Body of pancreas (tissue), 4 donors: ENCODE measurements around the gene PTPRQ. TPM values are rescaled to one million over a fixed set of nuclear protein-coding genes. Genes with fewer than 3 reads are reported as not detected.

Source experiments
- ATAC-seq: fragments of 150-250 bp; one replicate; pipeline ENCODE4 v1.9.1; 2016
- DNase-seq, 4 donors: peaks; one replicate each; pipeline ENCODE4 v3.0.0-alpha.2; 2019
- H3K27ac ChIP-seq, 4 donors: fragments of 200-600 bp; sonication (generic); 1 replicate in 3 of 4; 2 replicates in 1 of 4; pipeline versions ENCODE4 v1.5.1 to v1.6.1; 2016 to 2019; ENCODE audit warnings: mild to moderate bottlenecking in 1 of 4, mixed read lengths in 1 of 4, moderate library complexity in 1 of 4
- H3K27me3 ChIP-seq, 2 donors: fragments of 200-600 bp; sonication (generic); one replicate each; pipeline ENCODE4 v1.6.0; 2016; ENCODE audit warnings: mild to moderate bottlenecking in 1 of 2
- H3K36me3 ChIP-seq, 2 donors: fragments of 200-600 bp; sonication (generic); replicated peaks in 1 of 2; 2 replicates each; pipeline ENCODE4 v1.5.1; 2016; ENCODE audit warnings: low read depth in 2 of 2; ENCODE audit not compliant: insufficient read depth in 1 of 2
- H3K4me1 ChIP-seq: fragments of 200-600 bp; sonication (generic); one replicate; pipeline ENCODE4 v1.6.0; 2016
- H3K4me3 ChIP-seq, 2 donors: fragments of 200-600 bp; sonication (generic); 1 replicate in 1 of 2; 2 replicates in 1 of 2; pipeline ENCODE4 v1.5.1; 2016 to 2019
- H3K9me3 ChIP-seq, 3 donors: fragments of 200-600 bp; sonication (generic); 1 replicate in 2 of 3; 2 replicates in 1 of 3; pipeline ENCODE4 v1.5.1; 2016
- CTCF ChIP-seq, 7 experiments: fragments of 450-650 bp in 4 of 7; fragments of 200-600 bp in 3 of 7; sonication (generic) in 3 of 7; IDR thresholded peaks; one replicate each; pipeline ENCODE4 v1.5.1; 2016 to 2019; ENCODE audit warnings: antibody characterized with exemption in 7 of 7
- POLR2A ChIP-seq, 3 donors: fragments of 450-650 bp; IDR thresholded peaks; one replicate each; pipeline ENCODE4 v1.6.1; 2016; ENCODE audit warnings: antibody characterized with exemption in 3 of 3, mild to moderate bottlenecking in 2 of 3
- WGBS, 2 donors: methylation state at CpG; one replicate each; pipeline ENCODE4 v1.1.5; 2017; 5-methylcytosine and 5-hydroxymethylcytosine counted together
- intact Hi-C: fragments of 100-400 bp; cut with DNase I; formaldehyde crosslinking; loops from one replicate; pipeline ENCODE4 v1.15.1; 2023
- total RNA-seq, 2 donors: library from RNA; depleted of rRNA; stranded (reverse); fragments of >200 nt; gene quantifications; one replicate each; pipeline ENCODE4 v1.1.0, GENCODE V29; 2016

PTPRQ gene
- total RNA-seq = under 1 TPM; 0.52 to 0.66 TPM

GRCh38 chr12:80443974-80444666 lies at the start of gene PTPRQ:
Gene PTPRQ, plus strand, starts transcription at chr12:80444235. Its CDS starts 111 bp downstream, at chr12:80444346.
- Histone ChIP-seq H3K4me3 (no peak within 1 kb of the TSS), H3K9me3 (no peaks in the 10 kb centered on the region), H3K27me3 (no peaks in the 10 kb centered on the region), H3K27ac (peak within 1 kb of the TSS in 1 of 4 donors; percentile 62), H3K4me1 (peaks cover 8% of the 10 kb centered on the region), H3K36me3 (no peaks in the 10 kb centered on the region)
- WGBS, 2 donors = 46% methylated on average over 4 of the region's 4 CpGs
- intact Hi-C loops = no loop called here
- no peak for ATAC-seq
- DNase-seq = no peak
- TF ChIP-seq CTCF (IDR thresholded peaks at IDR 0.05) = no peak
- no peak for TF ChIP-seq POLR2A (IDR thresholded peaks at IDR 0.05)

- H3K36me3 ChIP-seq = no peaks in the 10 kb centered on the region
- peak in 1 of 4 donors; percentile 5 for DNase-seq
- TF ChIP-seq CTCF (IDR thresholded peaks at IDR 0.05) (no peak), POLR2A (IDR thresholded peaks at IDR 0.05) (no peak)
- intact Hi-C loops = no loop called here
- H3K9me3 ChIP-seq = no peaks in the 10 kb centered on the region
- H3K27ac ChIP-seq = no peak overlapping the region
- no peak overlapping the region for H3K4me3 ChIP-seq
- H3K4me1 ChIP-seq = peaks cover 4% of the 10 kb centered on the region
- peaks cover 0 to 5% of the 10 kb centered on the region in 2 donors for H3K27me3 ChIP-seq
- no peak for ATAC-seq
- 7 to 17% methylated on average over 19 to 20 of the region's 20 CpGs for WGBS, 2 donors
Observed at GRCh38 chr12:80400571-80400991, 43.5 kb upstream of the PTPRQ start.

- Histone ChIP-seq H3K4me3 (no peak overlapping the region), H3K36me3 (no peaks in the 10 kb centered on the region), H3K27ac (no peak overlapping the region), H3K9me3 (no peaks in the 10 kb centered on the region), H3K4me1 (peaks cover 4% of the 10 kb centered on the region), H3K27me3 (peaks cover 0 to 5% of the 10 kb centered on the region in 2 donors)
- DNase-seq (no peak), ATAC-seq (no peak)
- WGBS, 2 donors = 72 to 78% methylated on average over 3 of the region's 3 CpGs
- no peak for TF ChIP-seq POLR2A (IDR thresholded peaks at IDR 0.05)
- TF ChIP-seq CTCF (IDR thresholded peaks at IDR 0.05) = no peak
- intact Hi-C loops = no loop called here
Observed at GRCh38 chr12:80401191-80401590, 42.8 kb upstream of the PTPRQ start.

GRCh38 chr12:80404629-80405028 lies 39.4 kb upstream of the PTPRQ start:
- H3K27ac ChIP-seq = no peak overlapping the region
- peaks cover 4% of the 10 kb centered on the region for H3K4me1 ChIP-seq
- no peaks in the 10 kb centered on the region for H3K36me3 ChIP-seq
- intact Hi-C loops = no loop called here
- no peaks in the 10 kb centered on the region for H3K9me3 ChIP-seq
- no peak for TF ChIP-seq POLR2A (IDR thresholded peaks at IDR 0.05)
- TF ChIP-seq CTCF (IDR thresholded peaks at IDR 0.05) = no peak
- DNase-seq (no peak), ATAC-seq (no peak)
- H3K4me3 ChIP-seq = no peak overlapping the region
- 45% methylated on average over 2 of the region's 2 CpGs for WGBS, 2 donors
- peaks cover 0 to 5% of the 10 kb centered on the region in 2 donors for H3K27me3 ChIP-seq

- TF ChIP-seq POLR2A (IDR thresholded peaks at IDR 0.05) (no peak), CTCF (IDR thresholded peaks at IDR 0.05) (no peak)
- H3K4me1 ChIP-seq = no peaks in the 10 kb centered on the region
- H3K27me3 ChIP-seq = peaks cover 0 to under 1% of the 10 kb centered on the region in 2 donors
- DNase-seq = no peak
- no peak overlapping the region for H3K4me3 ChIP-seq
- no peaks in the 10 kb centered on the region for H3K9me3 ChIP-seq
- intact Hi-C loops = no loop called here
- no peak overlapping the region for H3K27ac ChIP-seq
- ATAC-seq = no peak
- no peaks in the 10 kb centered on the region for H3K36me3 ChIP-seq
Observed at GRCh38 chr12:80406253-80406652, 37.8 kb upstream of the PTPRQ start.
